COR-L47 (cell line): ENCODE results near the gene SORL1-AS1.
A peak's percentile ranks its signal among the peaks of the same experiment; 100 is the strongest.

Experiments
- DNase-seq: peaks from one replicate; lab custom pipeline; 2025; lab: John Stamatoyannopoulos, UW

SORL1-AS1 gene

DNA sequence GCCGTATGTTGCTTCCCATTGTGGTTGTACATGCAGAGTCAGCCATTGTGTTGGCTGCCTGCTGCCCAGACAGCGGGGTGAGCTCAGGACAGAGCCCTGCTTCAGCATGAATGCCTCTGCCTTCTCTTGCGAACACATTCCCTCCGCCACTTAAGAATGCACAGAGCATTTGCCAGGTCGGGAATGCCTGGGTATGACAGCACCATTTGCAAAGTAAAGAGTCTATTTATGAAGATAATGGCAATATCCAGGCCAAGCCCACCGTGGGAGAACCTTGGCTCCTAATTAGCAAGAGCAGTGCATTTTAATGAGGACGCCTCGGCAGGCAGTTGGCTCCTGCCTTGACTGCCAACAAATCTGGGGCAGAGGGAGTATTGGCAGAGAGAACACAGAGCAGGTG lies 63.1 kb downstream of the SORL1-AS1 start:
- DNase-seq = peak; percentile 84
